Measurements from ENCODE around the gene FMO4.

FMO4 gene

GRCh38 chr1:171313835-171314320 is at the start of gene FMO4:
TSS of gene FMO4 (plus strand) at chr1:171314183. CDS start at chr1:171319826, 5,643 bp downstream.
- no peaks in the 10 kb centered on the region for H3K36me3 ChIP-seq (ENCODE audit: control insufficient read depth, insufficient read depth, low read length)
- peak within 1 kb of the TSS; percentile 41; the same call in 1 of the 2 replicates for H3K9ac ChIP-seq (ENCODE audit: low read depth, low read length)
- H3K27ac ChIP-seq (ENCODE audit: low read depth, low read length) = peak within 1 kb of the TSS; percentile 45
- H3K27me3 ChIP-seq (ENCODE audit: control insufficient read depth, insufficient read depth, low read length) = no peaks in the 10 kb centered on the region
- H3K9me3 ChIP-seq (ENCODE audit: control insufficient read depth, insufficient read depth, low read length) = no peaks in the 10 kb centered on the region; the same call in 1 of the 2 replicates
- peak within 1 kb of the TSS; percentile 53 for H3K4me3 ChIP-seq (ENCODE audit: low read depth, low read length)
- peaks cover 12% of the 10 kb centered on the region for H3K4me1 ChIP-seq (ENCODE audit: control insufficient read depth, insufficient read depth, low read length)

GRCh38 chr1:171265686-171266085 is 48.3 kb upstream of the FMO4 start:
- H3K27ac ChIP-seq (ENCODE audit: low read depth, low read length) = no peak overlapping the region
- no peaks in the 10 kb centered on the region for H3K27me3 ChIP-seq (ENCODE audit: control insufficient read depth, insufficient read depth, low read length)
- no peaks in the 10 kb centered on the region for H3K36me3 ChIP-seq (ENCODE audit: control insufficient read depth, insufficient read depth, low read length)
- no peaks in the 10 kb centered on the region for H3K4me1 ChIP-seq (ENCODE audit: control insufficient read depth, insufficient read depth, low read length)
- H3K4me3 ChIP-seq (ENCODE audit: low read depth, low read length) = no peak overlapping the region
- H3K9me3 ChIP-seq (ENCODE audit: control insufficient read depth, insufficient read depth, low read length) = no peaks in the 10 kb centered on the region
- H3K9ac ChIP-seq (ENCODE audit: low read depth, low read length) = no peak overlapping the region

- H3K9ac ChIP-seq (ENCODE audit: low read depth, low read length) = no peak overlapping the region
- H3K4me1 ChIP-seq (ENCODE audit: control insufficient read depth, insufficient read depth, low read length) = no peaks in the 10 kb centered on the region
- no peak overlapping the region for H3K27ac ChIP-seq (ENCODE audit: low read depth, low read length)
- no peaks in the 10 kb centered on the region for H3K27me3 ChIP-seq (ENCODE audit: control insufficient read depth, insufficient read depth, low read length)
- no peaks in the 10 kb centered on the region for H3K36me3 ChIP-seq (ENCODE audit: control insufficient read depth, insufficient read depth, low read length)
- no peak overlapping the region for H3K4me3 ChIP-seq (ENCODE audit: low read depth, low read length)
- H3K9me3 ChIP-seq (ENCODE audit: control insufficient read depth, insufficient read depth, low read length) = no peaks in the 10 kb centered on the region
Observed at GRCh38 chr1:171266930-171267329, 47.1 kb upstream of the FMO4 start.

GRCh38 chr1:171267391-171267790 is 46.6 kb upstream of the FMO4 start:
- Histone ChIP-seq H3K9me3 (ENCODE audit: control insufficient read depth, insufficient read depth, low read length) (no peaks in the 10 kb centered on the region), H3K9ac (ENCODE audit: low read depth, low read length) (no peak overlapping the region), H3K27me3 (ENCODE audit: control insufficient read depth, insufficient read depth, low read length) (no peaks in the 10 kb centered on the region), H3K36me3 (ENCODE audit: control insufficient read depth, insufficient read depth, low read length) (no peaks in the 10 kb centered on the region), H3K27ac (ENCODE audit: low read depth, low read length) (no peak overlapping the region), H3K4me3 (ENCODE audit: low read depth, low read length) (no peak overlapping the region), H3K4me1 (ENCODE audit: control insufficient read depth, insufficient read depth, low read length) (no peaks in the 10 kb centered on the region)

- Histone ChIP-seq H3K27ac (ENCODE audit: low read depth, low read length) (no peak overlapping the region), H3K27me3 (ENCODE audit: control insufficient read depth, insufficient read depth, low read length) (no peaks in the 10 kb centered on the region), H3K36me3 (ENCODE audit: control insufficient read depth, insufficient read depth, low read length) (no peaks in the 10 kb centered on the region), H3K9ac (ENCODE audit: low read depth, low read length) (no peak overlapping the region), H3K4me3 (ENCODE audit: low read depth, low read length) (no peak overlapping the region), H3K9me3 (ENCODE audit: control insufficient read depth, insufficient read depth, low read length) (no peaks in the 10 kb centered on the region), H3K4me1 (ENCODE audit: control insufficient read depth, insufficient read depth, low read length) (no peaks in the 10 kb centered on the region)
Observed at GRCh38 chr1:171270806-171271205, 43.2 kb upstream of the FMO4 start.

GRCh38 chr1:171277534-171277933 is 36.4 kb upstream of the FMO4 start:
- H3K27ac ChIP-seq (ENCODE audit: low read depth, low read length) = no peak overlapping the region
- no peaks in the 10 kb centered on the region for H3K9me3 ChIP-seq (ENCODE audit: control insufficient read depth, insufficient read depth, low read length)
- H3K4me3 ChIP-seq (ENCODE audit: low read depth, low read length) = no peak overlapping the region
- H3K36me3 ChIP-seq (ENCODE audit: control insufficient read depth, insufficient read depth, low read length) = no peaks in the 10 kb centered on the region
- no peak overlapping the region for H3K9ac ChIP-seq (ENCODE audit: low read depth, low read length)
- H3K27me3 ChIP-seq (ENCODE audit: control insufficient read depth, insufficient read depth, low read length) = no peaks in the 10 kb centered on the region
- peaks cover 5% of the 10 kb centered on the region; the same call in 1 of the 2 replicates for H3K4me1 ChIP-seq (ENCODE audit: control insufficient read depth, insufficient read depth, low read length)

- Histone ChIP-seq H3K9me3 (ENCODE audit: control insufficient read depth, insufficient read depth, low read length) (no peaks in the 10 kb centered on the region), H3K36me3 (ENCODE audit: control insufficient read depth, insufficient read depth, low read length) (no peaks in the 10 kb centered on the region), H3K4me1 (ENCODE audit: control insufficient read depth, insufficient read depth, low read length) (peaks cover 5% of the 10 kb centered on the region; the same call in 1 of the 2 replicates), H3K9ac (ENCODE audit: low read depth, low read length) (no peak overlapping the region), H3K4me3 (ENCODE audit: low read depth, low read length) (no peak overlapping the region), H3K27me3 (ENCODE audit: control insufficient read depth, insufficient read depth, low read length) (no peaks in the 10 kb centered on the region), H3K27ac (ENCODE audit: low read depth, low read length) (no peak overlapping the region)
Observed at GRCh38 chr1:171279234-171279633, 34.7 kb upstream of the FMO4 start.

- no peaks in the 10 kb centered on the region for H3K9me3 ChIP-seq (ENCODE audit: control insufficient read depth, insufficient read depth, low read length)
- H3K9ac ChIP-seq (ENCODE audit: low read depth, low read length) = no peak overlapping the region
- H3K4me3 ChIP-seq (ENCODE audit: low read depth, low read length) = no peak overlapping the region
- H3K27me3 ChIP-seq (ENCODE audit: control insufficient read depth, insufficient read depth, low read length) = no peaks in the 10 kb centered on the region
- H3K27ac ChIP-seq (ENCODE audit: low read depth, low read length) = no peak overlapping the region
- peaks cover 5% of the 10 kb centered on the region; the same call in 1 of the 2 replicates for H3K4me1 ChIP-seq (ENCODE audit: control insufficient read depth, insufficient read depth, low read length)
- H3K36me3 ChIP-seq (ENCODE audit: control insufficient read depth, insufficient read depth, low read length) = no peaks in the 10 kb centered on the region
Observed at GRCh38 chr1:171279678-171280077, 34.3 kb upstream of the FMO4 start.

- H3K4me3 ChIP-seq (ENCODE audit: low read depth, low read length) = no peak overlapping the region
- no peaks in the 10 kb centered on the region for H3K36me3 ChIP-seq (ENCODE audit: control insufficient read depth, insufficient read depth, low read length)
- no peak overlapping the region for H3K27ac ChIP-seq (ENCODE audit: low read depth, low read length)
- H3K9me3 ChIP-seq (ENCODE audit: control insufficient read depth, insufficient read depth, low read length) = no peaks in the 10 kb centered on the region
- no peaks in the 10 kb centered on the region for H3K27me3 ChIP-seq (ENCODE audit: control insufficient read depth, insufficient read depth, low read length)
- H3K9ac ChIP-seq (ENCODE audit: low read depth, low read length) = no peak overlapping the region
- peaks cover 5% of the 10 kb centered on the region; the same call in 1 of the 2 replicates for H3K4me1 ChIP-seq (ENCODE audit: control insufficient read depth, insufficient read depth, low read length)
Observed at GRCh38 chr1:171280599-171280998, 33.4 kb upstream of the FMO4 start.

GRCh38 chr1:171286032-171286705 is 27.8 kb upstream of the FMO4 start:
- no peaks in the 10 kb centered on the region for H3K9me3 ChIP-seq (ENCODE audit: control insufficient read depth, insufficient read depth, low read length)
- H3K9ac ChIP-seq (ENCODE audit: low read depth, low read length) = no peak overlapping the region
- H3K27me3 ChIP-seq (ENCODE audit: control insufficient read depth, insufficient read depth, low read length) = no peaks in the 10 kb centered on the region
- H3K36me3 ChIP-seq (ENCODE audit: control insufficient read depth, insufficient read depth, low read length) = no peaks in the 10 kb centered on the region
- H3K4me3 ChIP-seq (ENCODE audit: low read depth, low read length) = no peak overlapping the region
- H3K4me1 ChIP-seq (ENCODE audit: control insufficient read depth, insufficient read depth, low read length) = no peaks in the 10 kb centered on the region
- no peak overlapping the region for H3K27ac ChIP-seq (ENCODE audit: low read depth, low read length)

- no peak overlapping the region for H3K9ac ChIP-seq (ENCODE audit: low read depth, low read length)
- no peaks in the 10 kb centered on the region for H3K9me3 ChIP-seq (ENCODE audit: control insufficient read depth, insufficient read depth, low read length)
- no peaks in the 10 kb centered on the region for H3K4me1 ChIP-seq (ENCODE audit: control insufficient read depth, insufficient read depth, low read length)
- H3K27me3 ChIP-seq (ENCODE audit: control insufficient read depth, insufficient read depth, low read length) = no peaks in the 10 kb centered on the region
- no peak overlapping the region for H3K27ac ChIP-seq (ENCODE audit: low read depth, low read length)
- no peaks in the 10 kb centered on the region for H3K36me3 ChIP-seq (ENCODE audit: control insufficient read depth, insufficient read depth, low read length)
- H3K4me3 ChIP-seq (ENCODE audit: low read depth, low read length) = no peak overlapping the region
Observed at GRCh38 chr1:171290621-171291020, 23.4 kb upstream of the FMO4 start.
